NCI-H345 (cell line): ENCODE data around the gene ALK.

ENCODE experiments used
- DNase-seq: peaks from one replicate; lab custom pipeline; 2025; lab: John Stamatoyannopoulos, UW

ALK gene

DNA sequence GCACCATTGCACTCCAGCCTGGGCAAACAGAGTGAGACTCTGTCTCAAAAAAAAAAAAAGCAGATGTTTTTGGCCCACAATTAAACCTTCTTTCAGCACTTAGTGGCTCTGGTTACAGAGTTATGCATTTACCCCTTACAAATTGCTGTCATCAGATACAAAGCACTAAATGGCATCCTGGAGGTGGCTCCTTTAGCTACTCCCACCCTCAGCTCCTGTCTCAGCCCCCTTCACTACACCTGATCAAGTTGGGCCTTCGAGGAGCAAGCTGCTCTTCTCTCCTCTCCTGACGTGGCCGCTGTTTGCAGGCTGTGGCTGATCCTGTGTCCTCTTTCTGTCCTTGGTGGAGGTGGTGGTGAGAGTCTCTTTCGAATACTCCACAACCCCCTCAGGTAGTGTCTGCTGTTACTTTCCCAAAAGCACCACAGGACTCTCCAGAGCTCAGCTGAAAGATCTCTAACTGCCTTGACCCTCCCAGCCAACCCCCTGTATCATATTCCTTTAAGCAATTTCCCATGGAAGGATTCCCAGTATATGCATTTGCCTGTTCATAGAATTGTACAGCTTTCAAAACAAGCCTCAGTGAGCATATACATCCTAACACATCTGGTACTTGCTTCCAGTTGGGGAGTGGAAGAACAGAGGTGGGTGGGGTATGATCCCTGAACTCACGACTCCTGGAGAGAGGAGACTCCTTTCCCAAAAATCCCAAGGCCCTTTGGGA lies 520.3 kb downstream of the ALK start:
- DNase-seq = no peak

GRCh38 chr2:29398384-29399237 lies 522.8 kb downstream of the ALK start:
- DNase-seq = peak; percentile 26

- no peak for DNase-seq
Measured at GRCh38 chr2:29397713-29398112, 523.7 kb downstream of the ALK start.

- DNase-seq = no peak
Measured at GRCh38 chr2:29397039-29397438, 524.3 kb downstream of the ALK start.

DNA sequence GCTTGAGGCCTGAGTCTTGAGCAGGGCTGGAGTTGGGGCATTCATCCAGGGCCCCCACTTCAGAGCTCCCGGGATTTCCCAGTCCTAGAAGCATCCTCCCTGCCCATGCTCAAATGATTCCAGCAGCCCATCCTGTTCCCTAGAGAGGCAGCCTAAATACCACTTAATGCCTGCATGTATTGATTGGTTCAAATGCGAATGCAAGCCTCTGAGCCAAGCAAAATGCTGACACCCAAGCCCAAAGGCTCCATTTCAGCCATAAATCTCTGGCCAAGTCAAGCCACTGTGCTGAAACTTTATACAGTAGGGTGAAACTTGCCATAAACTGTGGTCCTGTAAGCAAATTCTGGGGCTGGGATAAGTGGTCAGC lies 526.4 kb downstream of the ALK start:
- DNase-seq = no peak

- no peak for DNase-seq
Measured at GRCh38 chr2:29394311-29394980, 526.9 kb downstream of the ALK start.

DNA sequence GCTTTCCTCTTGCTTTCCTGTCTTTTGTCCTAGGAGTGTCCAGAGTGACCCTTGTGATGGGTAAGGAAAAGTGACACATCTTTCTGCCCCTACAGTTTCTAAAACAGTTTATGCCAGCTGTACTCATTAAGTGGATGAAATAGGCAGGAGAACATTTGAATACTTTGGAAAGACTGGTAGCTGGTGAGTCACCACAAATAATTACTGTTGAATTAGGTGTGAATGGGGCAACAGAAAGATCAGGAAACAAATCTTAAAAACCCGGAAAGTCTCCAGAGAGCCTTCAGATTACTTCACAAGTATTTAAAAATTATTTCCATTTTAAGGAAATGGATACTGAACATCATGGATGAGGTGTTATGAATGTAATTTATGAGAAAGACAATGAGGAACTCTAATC lies 527.7 kb downstream of the ALK start:
- no peak for DNase-seq

GRCh38 chr2:29392774-29393173 lies 528.6 kb downstream of the ALK start:
- DNase-seq = no peak

DNA sequence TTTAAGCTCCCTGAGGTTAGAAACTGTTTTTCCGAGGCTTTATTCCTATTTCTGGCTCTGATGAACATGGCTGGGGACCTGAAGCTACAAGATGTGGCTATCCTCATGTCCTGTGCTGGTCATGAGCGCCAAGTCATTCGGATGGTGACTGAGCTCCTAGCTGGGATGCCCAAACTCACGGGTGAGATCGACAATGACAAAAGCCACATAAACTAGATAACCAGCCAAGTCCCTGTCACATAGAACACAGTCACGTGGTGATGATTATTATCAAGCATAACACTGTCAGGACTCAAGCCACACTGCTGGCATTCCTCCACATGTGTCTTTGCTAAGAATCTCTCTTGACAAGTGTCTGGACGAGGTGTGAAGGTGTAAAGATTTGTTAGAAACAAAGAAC lies 531.2 kb downstream of the ALK start:
- no peak for DNase-seq

GRCh38 chr2:29389686-29390085 lies 531.7 kb downstream of the ALK start:
- DNase-seq = no peak

GRCh38 chr2:29388071-29388470 lies 533.3 kb downstream of the ALK start:
- no peak for DNase-seq

DNA sequence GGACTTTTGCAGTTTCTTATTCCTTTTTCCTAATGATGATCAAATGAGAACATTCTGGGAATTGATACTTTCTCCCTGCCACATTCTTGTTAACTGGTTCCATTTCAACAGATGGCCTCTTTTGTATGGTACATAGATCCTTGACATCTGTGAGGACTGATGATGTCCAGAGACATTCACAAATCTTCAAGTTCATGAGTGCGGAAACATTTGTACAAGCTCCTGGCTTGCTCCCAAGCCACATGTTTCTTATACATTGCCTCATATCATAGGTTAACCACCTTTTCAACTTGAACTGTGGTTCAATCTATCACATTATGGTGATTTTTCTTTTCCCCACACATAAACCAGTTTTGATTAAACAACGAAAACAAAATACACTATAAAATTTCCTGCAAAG lies 538.9 kb downstream of the ALK start:
- no peak for DNase-seq

- no peak for DNase-seq
Measured at GRCh38 chr2:29377788-29378187, 543.6 kb downstream of the ALK start.

- no peak for DNase-seq
Measured at GRCh38 chr2:29376541-29376940, 544.8 kb downstream of the ALK start.

GRCh38 chr2:29375843-29376242 lies 545.5 kb downstream of the ALK start:
- no peak for DNase-seq

DNA sequence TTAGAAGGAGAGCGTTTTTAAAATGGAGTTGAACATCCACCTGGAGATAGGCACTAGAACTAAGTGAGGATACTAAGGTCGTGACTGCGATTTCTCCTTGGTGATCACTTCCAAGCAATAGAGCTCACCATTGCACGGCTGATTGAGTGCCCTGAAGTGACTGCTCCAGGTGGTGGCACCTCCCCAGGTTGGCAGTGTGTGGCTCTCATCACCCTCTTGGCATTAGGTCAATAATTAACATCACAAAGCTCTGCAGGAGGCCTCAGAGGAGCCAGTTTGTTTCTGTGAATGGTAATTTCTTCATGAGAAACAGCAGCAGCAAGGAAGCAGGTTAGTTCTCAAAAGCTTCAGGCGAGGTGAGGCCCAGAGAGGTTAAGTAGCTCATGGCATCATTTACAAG lies 546.6 kb downstream of the ALK start:
- DNase-seq = peak; percentile 80

DNA sequence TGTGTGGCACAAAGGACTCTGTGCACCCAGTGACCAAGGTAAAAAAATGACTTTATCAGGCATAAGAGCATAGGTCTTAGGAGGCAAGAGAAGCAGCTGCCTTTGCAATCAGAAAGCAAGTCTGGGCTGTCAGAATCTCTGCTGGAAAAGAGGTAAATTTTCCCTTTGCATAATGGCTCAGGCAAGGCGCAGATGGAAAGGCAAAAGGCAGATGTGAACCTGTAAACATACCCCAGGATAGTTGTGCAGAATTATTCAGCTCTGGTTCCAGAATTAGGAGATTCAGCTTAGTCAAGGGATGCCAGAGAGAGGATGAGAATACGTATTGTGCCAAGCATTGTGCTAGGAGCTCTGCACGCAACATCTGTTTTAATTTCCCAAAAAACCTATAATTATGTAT lies 547.5 kb downstream of the ALK start:
- DNase-seq = no peak

- no peak for DNase-seq
Measured at GRCh38 chr2:29372185-29372584, 549.2 kb downstream of the ALK start.

- DNase-seq = no peak
Measured at GRCh38 chr2:29370581-29371125, 550.7 kb downstream of the ALK start.

- DNase-seq = no peak
Measured at GRCh38 chr2:29370173-29370572, 551.2 kb downstream of the ALK start.

- no peak for DNase-seq
Measured at GRCh38 chr2:29368659-29369040, 552.7 kb downstream of the ALK start.

- DNase-seq = no peak
Measured at GRCh38 chr2:29367986-29368658, 553.3 kb downstream of the ALK start.
